ENCODE results near the gene LRIT2.

The LRIT2 gene

GRCh38 chr10:84243759-84244158 is 18.4 kb upstream of the LRIT2 start:
- in situ Hi-C loops (cut with MboI; ENCODE audit: low sequenced_read_pairs) = no loop called here

- in situ Hi-C loops (cut with MboI; ENCODE audit: low sequenced_read_pairs) = no loop called here
Measured at GRCh38 chr10:84241185-84241790, 15.9 kb upstream of the LRIT2 start, which contains the start of gene LRIT1. Gene LRIT1, minus strand, starts transcription at chr10:84241546. Its CDS starts 107 bp downstream, at chr10:84241439.

GRCh38 chr10:84238909-84239308 is 13.6 kb upstream of the LRIT2 start:
- in situ Hi-C loops (cut with MboI; ENCODE audit: low sequenced_read_pairs) = no loop called here

- in situ Hi-C loops (cut with MboI; ENCODE audit: low sequenced_read_pairs) = no loop called here
Measured at GRCh38 chr10:84237199-84238051, 12.1 kb upstream of the LRIT2 start.

- in situ Hi-C loops (cut with MboI; ENCODE audit: low sequenced_read_pairs) = no loop called here
Measured at GRCh38 chr10:84236807-84237198, 11.5 kb upstream of the LRIT2 start.

- in situ Hi-C loops (cut with MboI; ENCODE audit: low sequenced_read_pairs) = no loop called here
Measured at GRCh38 chr10:84235096-84235495, 9.8 kb upstream of the LRIT2 start.

GRCh38 chr10:84234479-84234878 is 9.1 kb upstream of the LRIT2 start:
- in situ Hi-C loops (cut with MboI; ENCODE audit: low sequenced_read_pairs) = no loop called here

GRCh38 chr10:84233940-84234339 is 8.6 kb upstream of the LRIT2 start:
- in situ Hi-C loops (cut with MboI; ENCODE audit: low sequenced_read_pairs) = no loop called here

- in situ Hi-C loops (cut with MboI; ENCODE audit: low sequenced_read_pairs) = no loop called here
Measured at GRCh38 chr10:84232376-84232775, 7.0 kb upstream of the LRIT2 start.

GRCh38 chr10:84230359-84230758 is 5.0 kb upstream of the LRIT2 start:
- in situ Hi-C loops (cut with MboI; ENCODE audit: low sequenced_read_pairs) = no loop called here

- in situ Hi-C loops (cut with MboI; ENCODE audit: low sequenced_read_pairs) = no loop called here
Measured at GRCh38 chr10:84227810-84228209, 2.5 kb upstream of the LRIT2 start.

GRCh38 chr10:84226616-84227015 is 1.3 kb upstream of the LRIT2 start:
- in situ Hi-C loops (cut with MboI; ENCODE audit: low sequenced_read_pairs) = no loop called here

- in situ Hi-C loops (cut with MboI; ENCODE audit: low sequenced_read_pairs) = no loop called here
Measured at GRCh38 chr10:84224411-84225028, 824 bp downstream of the LRIT2 start.

GRCh38 chr10:84221916-84222315 is 3.4 kb downstream of the LRIT2 start:
- in situ Hi-C loops (cut with MboI; ENCODE audit: low sequenced_read_pairs) = no loop called here

GRCh38 chr10:84217746-84218145 is 7.6 kb downstream of the LRIT2 start:
- in situ Hi-C loops (cut with MboI; ENCODE audit: low sequenced_read_pairs) = no loop called here

GRCh38 chr10:84216834-84217233 is 8.5 kb downstream of the LRIT2 start:
- in situ Hi-C loops (cut with MboI; ENCODE audit: low sequenced_read_pairs) = no loop called here

GRCh38 chr10:84214612-84215235 is 10.6 kb downstream of the LRIT2 start:
- in situ Hi-C loops (cut with MboI; ENCODE audit: low sequenced_read_pairs) = no loop called here

GRCh38 chr10:84214046-84214572 is 11.2 kb downstream of the LRIT2 start:
- in situ Hi-C loops (cut with MboI; ENCODE audit: low sequenced_read_pairs) = no loop called here

- in situ Hi-C loops (cut with MboI; ENCODE audit: low sequenced_read_pairs) = no loop called here
Measured at GRCh38 chr10:84213076-84213475, 12.3 kb downstream of the LRIT2 start.

GRCh38 chr10:84212014-84212413 is 13.3 kb downstream of the LRIT2 start:
- in situ Hi-C loops (cut with MboI; ENCODE audit: low sequenced_read_pairs) = no loop called here

GRCh38 chr10:84211566-84211965 is 13.8 kb downstream of the LRIT2 start:
- in situ Hi-C loops (cut with MboI; ENCODE audit: low sequenced_read_pairs) = no loop called here

Measured in HL-60/S4 (cell line).